A673 (cell line): ENCODE data around the gene MKI67. TPM values are rescaled to one million over a fixed set of nuclear protein-coding genes. Genes with fewer than 3 reads are reported as not detected.

Experiments
- BruUV-seq: library from RNA; stranded (reverse); fragments of 400-500 nt; replicated peaks from 2 replicates; lab custom pipeline; 2021; lab: Mats Ljungman, UMichigan
- CTCF ChIA-PET: fragments of 300-600 bp; sonication (Branson Sonifier 250); formaldehyde crosslinking; loops from one replicate; lab custom pipeline; 2022; ENCODE audit warnings: antibody characterized with exemption; lab: Charles Lee
- POLR2A ChIA-PET: fragments of 300-600 bp; sonication (Branson Sonifier 250); formaldehyde crosslinking; loops from one replicate; lab custom pipeline; 2022; ENCODE audit warnings: antibody characterized with exemption; ENCODE audit not compliant: low non-redundant PET; lab: Charles Lee
- DNase-seq: peaks from one replicate; pipeline ENCODE4 v3.0.0-alpha.2; 2015; ENCODE audit warnings: low spot score
- H3K27ac ChIP-seq: fragments of 200-600 bp; sonication (generic); 2 replicates; pipeline ENCODE4 v1.5.1; 2016; ENCODE audit warnings: mixed run types, low read depth, mild to moderate bottlenecking, mixed read lengths, antibody characterized with exemption, low read length; ENCODE audit not compliant: poor library complexity, severe bottlenecking
- H3K27me3 ChIP-seq: fragments of 200-600 bp; sonication (generic); replicated peaks from 2 replicates; pipeline ENCODE4 v1.6.1; 2017; ENCODE audit warnings: mixed run types, low read depth, mild to moderate bottlenecking, mixed read lengths, antibody characterized with exemption, low read length; ENCODE audit not compliant: insufficient read depth, poor library complexity
- H3K36me3 ChIP-seq: fragments of 200-600 bp; sonication (generic); 2 replicates; pipeline ENCODE4 v1.6.1; 2016; ENCODE audit warnings: mixed run types, mild to moderate bottlenecking, mixed read lengths, antibody characterized with exemption, low read length; ENCODE audit not compliant: insufficient read depth, poor library complexity, severe bottlenecking
- H3K4me1 ChIP-seq: fragments of 200-600 bp; sonication (generic); 2 replicates; pipeline ENCODE4 v1.6.1; 2017; ENCODE audit warnings: mixed run types, mild to moderate bottlenecking, mixed read lengths, antibody characterized with exemption, low read length; ENCODE audit not compliant: insufficient read depth, poor library complexity, severe bottlenecking
- H3K4me3 ChIP-seq: fragments of 200-600 bp; sonication (generic); 2 replicates; pipeline ENCODE4 v1.5.1; 2016; ENCODE audit warnings: low read depth, mixed run types, mild to moderate bottlenecking, mixed read lengths, low read length; ENCODE audit not compliant: poor library complexity, severe bottlenecking
- H3K9me3 ChIP-seq: fragments of 200-600 bp; sonication (generic); 2 replicates; pipeline ENCODE4 v1.6.1; 2016; ENCODE audit warnings: mixed run types, low read depth, mild to moderate bottlenecking, mixed read lengths, antibody characterized with exemption, low read length; ENCODE audit not compliant: poor library complexity, severe bottlenecking
- EZH2 ChIP-seq: fragments of 200-600 bp; sonication (generic); IDR thresholded peaks from 2 replicates; pipeline ENCODE4 v1.6.1; 2017; ENCODE audit warnings: borderline replicate concordance, low read depth, mild to moderate bottlenecking, mixed read lengths, antibody characterized with exemption, low read length; ENCODE audit not compliant: poor library complexity, severe bottlenecking
- intact Hi-C: fragments of 100-400 bp; cut with micrococcal nuclease; formaldehyde crosslinking; loops from one replicate; pipeline ENCODE4 v1.10.0; 2022; ENCODE audit not compliant: unreplicated experiment
- total RNA-seq: library from RNA; stranded (reverse); gene quantifications from 2 replicates; pipeline ENCODE4 v1.2.3, GENCODE V29; 2021
- TF ChIP-seq, protein P1 (sequence below): fragments of 300-800, 200-600 bp; sonication (generic); conservative IDR thresholded peaks from 2 replicates; pipeline ENCODE4 v1.5.1; 2017; ENCODE audit warnings: low read depth, mild to moderate bottlenecking, antibody characterized with exemption, low read length, moderate library complexity, mixed read lengths

Gene MKI67
- total RNA-seq, 1 experiment from 2014 or later: 249 TPM

DNA sequence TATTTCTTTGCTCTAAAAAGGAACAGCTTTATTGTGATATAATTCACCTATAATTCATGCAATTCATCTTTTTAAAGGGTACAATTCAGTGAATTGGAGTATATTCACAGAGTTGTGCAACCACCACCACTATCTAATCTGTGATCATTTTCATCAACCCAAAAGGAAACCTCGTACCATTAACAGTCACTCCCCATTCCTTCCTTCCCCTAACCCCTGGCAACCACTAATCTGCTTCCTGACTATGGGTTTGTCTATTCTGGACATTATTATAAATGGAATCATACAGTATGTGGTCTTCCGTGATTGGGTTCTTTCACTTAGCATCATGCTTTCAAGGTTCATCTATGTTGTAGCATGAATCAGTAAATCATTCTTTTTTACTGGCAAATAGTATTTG is 52.3 kb downstream of the MKI67 start:
- H3K9me3 ChIP-seq: no peaks in the 10 kb centered on the region
- no peak overlapping the region for H3K27ac ChIP-seq
- no peak for TF ChIP-seq EZH2
- TF ChIP-seq, protein P1, sequence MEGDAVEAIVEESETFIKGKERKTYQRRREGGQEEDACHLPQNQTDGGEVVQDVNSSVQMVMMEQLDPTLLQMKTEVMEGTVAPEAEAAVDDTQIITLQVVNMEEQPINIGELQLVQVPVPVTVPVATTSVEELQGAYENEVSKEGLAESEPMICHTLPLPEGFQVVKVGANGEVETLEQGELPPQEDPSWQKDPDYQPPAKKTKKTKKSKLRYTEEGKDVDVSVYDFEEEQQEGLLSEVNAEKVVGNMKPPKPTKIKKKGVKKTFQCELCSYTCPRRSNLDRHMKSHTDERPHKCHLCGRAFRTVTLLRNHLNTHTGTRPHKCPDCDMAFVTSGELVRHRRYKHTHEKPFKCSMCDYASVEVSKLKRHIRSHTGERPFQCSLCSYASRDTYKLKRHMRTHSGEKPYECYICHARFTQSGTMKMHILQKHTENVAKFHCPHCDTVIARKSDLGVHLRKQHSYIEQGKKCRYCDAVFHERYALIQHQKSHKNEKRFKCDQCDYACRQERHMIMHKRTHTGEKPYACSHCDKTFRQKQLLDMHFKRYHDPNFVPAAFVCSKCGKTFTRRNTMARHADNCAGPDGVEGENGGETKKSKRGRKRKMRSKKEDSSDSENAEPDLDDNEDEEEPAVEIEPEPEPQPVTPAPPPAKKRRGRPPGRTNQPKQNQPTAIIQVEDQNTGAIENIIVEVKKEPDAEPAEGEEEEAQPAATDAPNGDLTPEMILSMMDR: no peak
- ChIA-PET CTCF (no interaction called here), POLR2A (no interaction called here)
- no peaks in the 10 kb centered on the region for H3K36me3 ChIP-seq
- H3K27me3 ChIP-seq: no peaks in the 10 kb centered on the region
- intact Hi-C loops: no loop called here
- no peak for DNase-seq
- no peak overlapping the region for H3K4me3 ChIP-seq
- H3K4me1 ChIP-seq: no peaks in the 10 kb centered on the region
- BruUV-seq: no TSS peak

DNA sequence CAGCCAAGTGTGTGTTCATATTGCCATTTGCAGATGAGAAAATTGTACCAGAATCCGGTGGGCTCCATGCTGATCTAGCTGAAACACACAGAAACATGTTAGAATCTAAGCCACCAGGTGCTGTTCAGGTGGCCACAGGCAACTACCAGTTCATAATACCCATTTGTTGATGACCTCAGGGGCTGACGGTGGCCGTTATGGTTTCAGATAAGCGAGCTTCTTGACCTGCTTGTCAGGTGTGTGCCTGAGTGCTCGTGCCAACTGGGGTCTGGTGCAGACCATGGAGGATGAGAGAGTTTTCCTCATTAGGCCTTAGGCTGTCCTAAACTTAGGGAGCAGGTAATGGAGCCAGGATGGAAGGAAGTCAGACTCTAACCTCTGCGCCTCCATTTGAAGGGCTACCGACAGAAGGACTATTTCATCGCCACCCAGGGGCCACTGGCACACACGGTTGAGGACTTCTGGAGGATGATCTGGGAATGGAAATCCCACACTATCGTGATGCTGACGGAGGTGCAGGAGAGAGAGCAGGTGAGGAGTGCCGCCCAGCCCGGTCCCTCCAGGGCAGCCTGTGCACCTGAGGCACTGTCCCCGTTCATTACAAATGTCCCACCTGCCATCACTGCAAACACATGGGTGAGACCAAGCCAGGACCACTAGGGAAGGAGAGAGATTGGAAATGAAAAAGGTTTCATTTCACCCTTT is 53.1 kb downstream of the MKI67 start:
- no peak overlapping the region for H3K27ac ChIP-seq
- H3K4me3 ChIP-seq: no peak overlapping the region
- no peaks in the 10 kb centered on the region for H3K27me3 ChIP-seq
- TF ChIP-seq, protein P1: no peak
- no peak for TF ChIP-seq EZH2
- ChIA-PET CTCF (interaction anchor here (1.0 kb wide), 1 partner anchor 357 kb away, joined by 4 read pairs; no protein-coding TSS in a partner anchor), POLR2A (no interaction called here)
- no peaks in the 10 kb centered on the region for H3K36me3 ChIP-seq
- intact Hi-C loops: no loop called here
- no peak for DNase-seq
- no peaks in the 10 kb centered on the region for H3K4me1 ChIP-seq
- no peaks in the 10 kb centered on the region for H3K9me3 ChIP-seq
- BruUV-seq: no TSS peak

DNA sequence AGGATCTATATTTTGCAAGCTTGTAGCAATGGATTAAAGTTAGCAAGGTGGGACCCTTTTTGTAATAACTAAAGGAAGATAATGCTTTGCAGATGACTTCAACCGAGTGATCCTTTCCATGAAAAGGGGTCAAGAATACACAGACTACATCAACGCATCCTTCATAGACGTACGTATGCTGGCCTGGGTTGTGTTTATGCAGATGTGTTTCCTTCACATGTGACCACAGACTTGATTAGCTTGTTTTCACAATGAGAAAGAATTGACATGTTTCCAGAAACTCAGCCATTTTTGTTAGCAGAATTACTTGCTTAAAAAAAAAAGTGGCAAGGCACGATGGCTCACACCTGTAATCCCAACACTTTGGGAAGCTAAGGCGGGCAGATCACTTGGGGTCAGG is 54.2 kb downstream of the MKI67 start:
- intact Hi-C loops: no loop called here
- Histone ChIP-seq H3K4me1 (no peaks in the 10 kb centered on the region), H3K9me3 (no peaks in the 10 kb centered on the region), H3K27ac (no peak overlapping the region), H3K27me3 (no peaks in the 10 kb centered on the region), H3K36me3 (no peaks in the 10 kb centered on the region), H3K4me3 (no peak overlapping the region)
- no peak for TF ChIP-seq EZH2
- TF ChIP-seq, protein P1: no peak
- DNase-seq: no peak
- CTCF ChIA-PET: interaction anchor here (1.0 kb wide), 1 partner anchor 356 kb away, joined by 4 read pairs; no protein-coding TSS in a partner anchor
- POLR2A ChIA-PET: no interaction called here
- BruUV-seq: no TSS peak
